NT2/D1 (cell line): ENCODE results near the gene CNPY3.
A peak's percentile ranks its signal among the peaks of the same experiment; 100 is the strongest.

Experiments
- DNase-seq: peaks from one replicate; pipeline ENCODE4 v3.0.0-alpha.2; 2011; ENCODE audit warnings: low read depth, low spot score
- H3K27me3 ChIP-seq: 2 replicates; pipeline ENCODE4 v1.6.0; 2011; ENCODE audit warnings: mild to moderate bottlenecking; ENCODE audit not compliant: insufficient read length, insufficient read depth
- H3K36me3 ChIP-seq: 2 replicates; pipeline ENCODE4 v1.6.1; 2011; ENCODE audit warnings: mild to moderate bottlenecking, low read length, mixed read lengths; ENCODE audit not compliant: insufficient read depth, insufficient read length
- H3K4me1 ChIP-seq: 2 replicates; pipeline ENCODE4 v1.5.1; 2011; ENCODE audit not compliant: insufficient read depth, insufficient read length
- H3K4me3 ChIP-seq: 2 replicates; pipeline ENCODE4 v1.5.1; 2011; ENCODE audit warnings: low read depth; ENCODE audit not compliant: insufficient read length
- H3K9ac ChIP-seq: 2 replicates; pipeline ENCODE4 v1.6.0; 2011; ENCODE audit warnings: low read depth; ENCODE audit not compliant: insufficient read length
- H3K9me3 ChIP-seq: 2 replicates; pipeline ENCODE4 v1.5.1; 2011; ENCODE audit warnings: mild to moderate bottlenecking, low read length; ENCODE audit not compliant: insufficient read depth
- SUZ12 ChIP-seq: IDR thresholded peaks from 2 replicates; pipeline ENCODE4 v1.6.1; 2011; ENCODE audit not compliant: insufficient read length, insufficient read depth; ENCODE audit errors: extremely low read depth
- YY1 ChIP-seq: IDR thresholded peaks from 2 replicates; pipeline ENCODE4 v1.6.1; 2011; ENCODE audit not compliant: insufficient read length, insufficient read depth
- ZNF274 ChIP-seq: IDR thresholded peaks from 2 replicates; pipeline ENCODE4 v1.6.1; 2011; ENCODE audit warnings: mild to moderate bottlenecking, low read depth, low read length

Gene CNPY3

GRCh38 chr6:42962502-42963178 is 33.4 kb downstream of the CNPY3 start:
- DNase-seq, result no peak
- no peak overlapping the region for H3K9ac ChIP-seq

DNA sequence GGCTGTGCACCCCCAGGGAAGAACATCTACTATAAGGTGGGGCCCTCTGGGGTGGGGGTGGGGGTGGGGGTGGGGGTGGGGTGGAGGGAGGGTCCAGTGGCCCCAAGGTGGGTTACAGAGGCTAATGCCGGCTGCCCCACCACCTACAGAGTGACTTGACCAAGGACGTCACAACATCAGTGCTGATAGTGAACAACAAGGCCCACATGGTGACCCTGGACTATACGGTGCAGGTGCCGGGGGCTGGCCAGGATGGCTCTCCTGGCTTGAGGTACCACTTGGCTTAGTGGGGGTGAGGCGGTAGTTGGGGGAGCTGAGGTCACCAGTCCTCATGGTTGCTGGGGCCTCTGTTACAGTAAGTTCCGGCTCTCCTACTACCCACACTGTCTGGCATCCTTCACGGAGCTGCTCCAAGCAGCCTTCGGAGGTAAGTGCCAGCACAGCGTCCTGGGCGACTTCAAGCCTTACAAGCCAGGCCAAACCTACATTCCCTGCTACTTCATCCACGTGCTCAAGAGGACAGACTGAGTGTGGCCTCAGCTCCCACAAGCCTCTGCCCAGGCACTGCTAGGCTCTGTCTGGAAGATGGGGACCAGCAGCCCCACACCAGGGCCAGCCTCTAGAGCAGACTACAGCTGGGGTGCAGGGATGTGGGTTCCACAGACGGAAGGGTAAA is 34.0 kb downstream of the CNPY3 start:
- TF ChIP-seq SUZ12, result no peak
- no peak for TF ChIP-seq YY1
- TF ChIP-seq ZNF274, result no peak
- Histone ChIP-seq H3K4me3 (no peak overlapping the region), H3K9ac (no peak overlapping the region), H3K4me1 (peaks cover 18% of the 10 kb centered on the region), H3K27me3 (peaks cover 18% of the 10 kb centered on the region), H3K36me3 (peaks cover 56% of the 10 kb centered on the region), H3K9me3 (no peaks in the 10 kb centered on the region)
- no peak for DNase-seq

More at GRCh38 chr6:42962502-42963178, 33.4 kb downstream of the CNPY3 start:
- H3K36me3 ChIP-seq, result peaks cover 52% of the 10 kb centered on the region
- TF ChIP-seq SUZ12, result no peak
- TF ChIP-seq ZNF274, result no peak
- TF ChIP-seq YY1, result no peak
- H3K9me3 ChIP-seq, result no peaks in the 10 kb centered on the region
- H3K4me3 ChIP-seq, result no peak overlapping the region
- peaks cover 18% of the 10 kb centered on the region for H3K27me3 ChIP-seq
- peaks cover 18% of the 10 kb centered on the region for H3K4me1 ChIP-seq

DNA sequence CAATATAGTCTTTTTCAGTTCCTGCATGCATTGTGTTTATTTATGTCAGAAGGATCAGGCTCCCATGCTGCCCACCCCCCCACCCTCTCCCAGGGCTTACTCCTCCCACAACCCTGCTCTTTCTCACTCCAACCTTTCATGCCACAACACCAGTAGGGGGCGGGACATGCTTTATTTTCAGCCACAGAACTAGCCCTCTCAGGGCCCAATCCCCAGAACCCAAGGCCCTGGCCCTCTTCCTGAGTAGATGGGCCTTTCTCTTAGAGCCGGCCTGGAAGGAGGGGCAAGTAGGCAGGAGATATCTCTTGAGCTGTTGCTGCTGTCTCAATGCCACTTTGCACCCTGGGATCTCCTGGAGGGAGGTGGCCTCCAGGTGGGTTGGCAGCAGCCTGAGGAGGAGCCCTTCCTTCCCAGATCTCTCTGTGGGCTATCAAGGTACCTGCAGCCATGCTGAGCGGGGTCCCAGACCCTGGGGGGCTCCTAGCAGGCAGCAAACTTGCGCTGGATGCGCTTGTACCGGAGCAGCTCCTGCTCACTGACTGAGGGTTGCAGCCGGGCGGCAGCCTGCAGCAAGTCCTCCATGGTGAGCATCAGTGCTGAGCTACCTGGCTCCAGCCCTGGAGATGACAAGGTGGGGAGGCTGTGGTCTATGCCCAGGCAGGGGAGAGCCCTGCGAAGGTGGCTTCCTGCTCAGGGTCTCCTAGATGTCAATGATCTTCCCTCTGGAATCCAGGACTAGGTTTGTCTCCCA is 34.8 kb downstream of the CNPY3 start:
- TF ChIP-seq SUZ12 (no peak), YY1 (no peak), ZNF274 (no peak)
- H3K4me3 ChIP-seq, result no peak overlapping the region
- peaks cover 18% of the 10 kb centered on the region for H3K27me3 ChIP-seq
- peak overlapping the region; percentile 56 for H3K9ac ChIP-seq
- H3K36me3 ChIP-seq, result peaks cover 63% of the 10 kb centered on the region
- H3K4me1 ChIP-seq, result peaks cover 18% of the 10 kb centered on the region
- no peaks in the 10 kb centered on the region for H3K9me3 ChIP-seq
- DNase-seq, result peak; percentile 35

DNA sequence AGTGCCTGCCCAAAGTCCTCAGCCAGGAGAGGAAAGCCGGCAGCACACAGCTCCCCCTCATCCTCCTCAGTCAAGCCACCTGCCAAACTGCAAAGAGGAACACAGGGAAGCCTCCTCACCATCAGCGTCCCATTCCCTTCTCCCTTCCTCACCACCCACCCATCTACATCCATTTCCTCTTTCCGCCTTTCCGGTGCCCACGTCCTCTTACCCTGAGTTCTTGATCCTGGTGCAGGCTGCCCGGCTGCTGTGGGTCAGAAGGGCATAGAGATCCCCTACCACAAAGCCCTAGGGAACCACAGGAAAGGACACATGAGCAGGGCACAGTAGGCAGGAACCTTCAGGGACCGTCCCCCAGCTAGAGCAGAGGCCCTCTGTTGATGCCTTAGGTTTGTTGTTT is 37.3 kb downstream of the CNPY3 start:
- H3K4me3 ChIP-seq, result no peak overlapping the region
- TF ChIP-seq SUZ12 (no peak), YY1 (no peak), ZNF274 (no peak)
- H3K9me3 ChIP-seq, result no peaks in the 10 kb centered on the region
- peaks cover 12% of the 10 kb centered on the region for H3K4me1 ChIP-seq
- no peaks in the 10 kb centered on the region for H3K27me3 ChIP-seq
- H3K9ac ChIP-seq, result no peak overlapping the region
- peaks cover 74% of the 10 kb centered on the region for H3K36me3 ChIP-seq
- DNase-seq, result no peak

DNA sequence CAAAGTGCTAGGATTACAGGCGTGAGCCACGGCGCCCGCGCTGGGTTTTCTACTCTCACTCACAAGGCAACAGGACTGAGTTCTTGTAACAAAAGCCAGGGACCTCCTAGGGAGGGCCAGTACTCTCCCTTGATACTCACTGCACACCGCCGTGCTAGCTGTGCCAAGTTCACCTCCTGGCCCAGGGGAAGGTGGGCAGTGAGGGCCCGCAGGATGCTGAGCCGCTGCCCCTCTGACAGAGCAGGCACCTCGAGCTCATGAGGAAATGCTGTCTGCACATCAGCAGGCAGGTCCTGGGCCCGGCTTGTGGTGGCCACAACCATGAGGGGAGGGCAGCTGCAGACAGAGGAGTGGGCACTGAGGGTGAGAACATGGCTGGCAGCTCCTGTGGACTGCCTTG is 37.9 kb downstream of the CNPY3 start:
- Histone ChIP-seq H3K4me1 (peaks cover 12% of the 10 kb centered on the region), H3K27me3 (no peaks in the 10 kb centered on the region)
- DNase-seq, result no peak

GRCh38 chr6:42968126-42968701 is 38.9 kb downstream of the CNPY3 start:
- Histone ChIP-seq H3K4me1 (peaks cover 12% of the 10 kb centered on the region), H3K36me3 (peaks cover 65% of the 10 kb centered on the region), H3K4me3 (no peak overlapping the region), H3K27me3 (no peaks in the 10 kb centered on the region), H3K9ac (no peak overlapping the region), H3K9me3 (no peaks in the 10 kb centered on the region)
- TF ChIP-seq ZNF274, result no peak
- TF ChIP-seq YY1, result no peak
- no peak for TF ChIP-seq SUZ12
- no peak for DNase-seq

More for the DNA sequence above, 37.9 kb downstream of the CNPY3 start:
- Histone ChIP-seq H3K4me3 (no peak overlapping the region), H3K9ac (no peak overlapping the region), H3K9me3 (no peaks in the 10 kb centered on the region), H3K36me3 (peaks cover 73% of the 10 kb centered on the region)
- TF ChIP-seq ZNF274 (no peak), YY1 (no peak)
